Measurements from ENCODE around the gene SLC39A11. TPM values are rescaled to one million over a fixed set of nuclear protein-coding genes. Genes with fewer than 3 reads are reported as not detected.

SLC39A11 gene
- total and polyA plus RNA-seq, 8 donors = 13.6 to 49.0 (median 17.5) TPM

DNA sequence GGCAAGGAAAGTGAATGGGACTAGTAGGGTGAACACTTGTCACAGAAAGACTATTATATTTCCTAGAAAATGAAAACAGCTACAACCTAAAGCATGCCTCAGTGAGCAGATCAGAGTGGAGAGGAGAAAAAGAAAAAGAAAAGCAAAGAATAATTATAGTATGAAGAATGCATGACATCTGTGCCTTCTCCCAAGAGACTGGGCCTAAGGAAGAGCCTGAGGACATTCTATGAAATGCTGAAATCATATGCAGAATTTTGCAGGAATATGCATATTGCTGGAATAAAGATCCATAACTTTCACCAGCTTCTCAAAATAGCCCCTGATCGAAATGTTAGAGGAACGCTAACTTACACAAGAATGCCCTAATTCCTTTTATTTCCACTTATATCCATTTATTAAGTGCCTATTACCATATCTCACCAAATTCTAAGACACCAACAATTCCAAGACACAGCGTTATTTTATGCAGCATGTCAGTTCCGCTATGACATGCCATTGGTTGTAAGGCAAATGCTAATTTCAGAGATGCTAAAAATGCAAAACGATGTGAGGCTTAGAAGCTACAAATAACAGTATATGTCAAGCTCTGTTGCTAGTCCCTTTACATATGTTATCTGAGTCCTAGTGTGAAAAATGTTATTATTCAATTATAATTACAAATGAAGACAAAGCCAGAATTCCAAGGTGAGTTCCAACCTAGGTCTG, 171.0 kb downstream of the SLC39A11 start:
- Histone ChIP-seq H3K4me3 (no peak overlapping the region), H3K4me1 (no peaks in the 10 kb centered on the region), H3K36me3 (peaks cover 0 to 4% of the 10 kb centered on the region in 2 donors), H3K27ac (no peak overlapping the region), H3K9me3 (no peaks in the 10 kb centered on the region), H3K27me3 (no peaks in the 10 kb centered on the region)
- no peak for ATAC-seq
- TF ChIP-seq, protein P1, sequence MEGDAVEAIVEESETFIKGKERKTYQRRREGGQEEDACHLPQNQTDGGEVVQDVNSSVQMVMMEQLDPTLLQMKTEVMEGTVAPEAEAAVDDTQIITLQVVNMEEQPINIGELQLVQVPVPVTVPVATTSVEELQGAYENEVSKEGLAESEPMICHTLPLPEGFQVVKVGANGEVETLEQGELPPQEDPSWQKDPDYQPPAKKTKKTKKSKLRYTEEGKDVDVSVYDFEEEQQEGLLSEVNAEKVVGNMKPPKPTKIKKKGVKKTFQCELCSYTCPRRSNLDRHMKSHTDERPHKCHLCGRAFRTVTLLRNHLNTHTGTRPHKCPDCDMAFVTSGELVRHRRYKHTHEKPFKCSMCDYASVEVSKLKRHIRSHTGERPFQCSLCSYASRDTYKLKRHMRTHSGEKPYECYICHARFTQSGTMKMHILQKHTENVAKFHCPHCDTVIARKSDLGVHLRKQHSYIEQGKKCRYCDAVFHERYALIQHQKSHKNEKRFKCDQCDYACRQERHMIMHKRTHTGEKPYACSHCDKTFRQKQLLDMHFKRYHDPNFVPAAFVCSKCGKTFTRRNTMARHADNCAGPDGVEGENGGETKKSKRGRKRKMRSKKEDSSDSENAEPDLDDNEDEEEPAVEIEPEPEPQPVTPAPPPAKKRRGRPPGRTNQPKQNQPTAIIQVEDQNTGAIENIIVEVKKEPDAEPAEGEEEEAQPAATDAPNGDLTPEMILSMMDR (IDR thresholded peaks at IDR 0.05) = no peak
- intact Hi-C loops (cut with DNase I) = no loop called here
- no peak for DNase-seq

DNA sequence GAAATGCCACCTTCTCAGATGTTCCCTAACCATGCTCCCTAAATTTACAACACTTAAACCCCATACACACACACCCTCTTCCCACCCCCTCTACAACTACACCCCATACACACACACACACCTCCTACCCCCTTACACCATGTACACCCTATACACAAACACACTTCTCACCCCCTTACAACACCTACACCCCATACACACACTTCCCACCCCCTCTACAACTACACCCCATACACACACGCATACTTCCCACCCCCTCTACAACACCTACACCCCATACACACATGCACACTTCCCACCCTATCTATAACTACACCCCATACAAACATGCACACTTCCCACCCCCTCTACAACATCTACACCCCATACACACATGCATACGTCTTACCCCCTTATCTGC, 172.0 kb downstream of the SLC39A11 start:
- DNase-seq = no peak
- intact Hi-C loops (cut with DNase I) = no loop called here
- H3K4me1 ChIP-seq = no peaks in the 10 kb centered on the region
- H3K4me3 ChIP-seq = no peak overlapping the region
- no peaks in the 10 kb centered on the region for H3K9me3 ChIP-seq
- no peak overlapping the region for H3K27ac ChIP-seq
- H3K36me3 ChIP-seq = peaks cover 0 to 3% of the 10 kb centered on the region in 2 donors
- no peaks in the 10 kb centered on the region for H3K27me3 ChIP-seq
- TF ChIP-seq, protein P1 (IDR thresholded peaks at IDR 0.05) = no peak
- no peak for ATAC-seq

DNA sequence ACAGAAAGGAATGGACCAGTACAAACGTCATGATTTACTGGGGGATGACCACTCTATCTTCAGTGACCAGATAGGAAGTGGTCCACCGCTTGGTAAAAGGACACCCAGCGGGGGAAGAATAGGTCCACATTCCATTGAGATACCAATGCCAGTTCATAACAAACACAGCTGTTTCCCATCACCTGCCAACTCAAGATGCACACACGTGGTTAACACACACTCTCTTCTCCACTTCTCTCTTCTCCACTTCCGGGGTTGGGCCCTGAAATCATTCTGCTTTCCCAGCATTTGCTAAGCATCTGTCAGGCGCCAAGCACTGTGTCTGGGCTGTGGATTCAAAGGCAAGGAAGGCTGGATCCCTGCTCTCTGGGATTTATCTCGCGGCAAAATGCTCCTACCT, 175.5 kb downstream of the SLC39A11 start:
- ATAC-seq (no peak), DNase-seq (no peak)
- TF ChIP-seq, protein P1 (IDR thresholded peaks at IDR 0.05) = no peak
- H3K36me3 ChIP-seq = no peaks in the 10 kb centered on the region
- no peaks in the 10 kb centered on the region for H3K4me1 ChIP-seq
- intact Hi-C loops (cut with DNase I) = no loop called here
- no peaks in the 10 kb centered on the region for H3K9me3 ChIP-seq
- H3K4me3 ChIP-seq = no peak overlapping the region
- H3K27ac ChIP-seq = no peak overlapping the region
- H3K27me3 ChIP-seq = no peaks in the 10 kb centered on the region

DNA sequence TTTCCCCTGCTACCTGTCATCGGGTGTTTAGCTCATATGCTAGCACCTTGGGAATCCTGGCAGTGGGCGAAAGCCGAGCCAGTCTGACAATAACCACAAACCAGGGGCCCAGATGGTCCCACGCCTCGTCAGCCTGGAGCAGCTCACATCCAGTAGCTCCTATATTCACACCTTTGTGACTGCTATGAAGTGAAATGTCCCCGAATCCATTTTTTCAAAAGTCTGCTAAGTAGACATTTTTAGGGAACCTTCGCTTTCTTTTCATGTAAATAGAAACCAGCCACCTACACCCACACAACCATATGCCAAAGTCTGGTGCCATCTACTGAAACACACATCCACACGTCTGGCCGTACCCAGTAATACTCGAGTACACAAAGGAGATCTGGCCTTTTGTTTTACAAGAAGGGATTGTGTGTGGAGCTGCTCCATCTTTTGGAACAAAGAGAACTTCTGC, 176.8 kb downstream of the SLC39A11 start:
- ATAC-seq (no peak), DNase-seq (no peak)
- no peaks in the 10 kb centered on the region for H3K4me1 ChIP-seq
- H3K9me3 ChIP-seq = no peaks in the 10 kb centered on the region
- H3K4me3 ChIP-seq = no peak overlapping the region
- H3K36me3 ChIP-seq = no peaks in the 10 kb centered on the region
- TF ChIP-seq, protein P1 (IDR thresholded peaks at IDR 0.05) = no peak
- H3K27ac ChIP-seq = no peak overlapping the region
- no peaks in the 10 kb centered on the region for H3K27me3 ChIP-seq
- intact Hi-C loops (cut with DNase I) = no loop called here

DNA sequence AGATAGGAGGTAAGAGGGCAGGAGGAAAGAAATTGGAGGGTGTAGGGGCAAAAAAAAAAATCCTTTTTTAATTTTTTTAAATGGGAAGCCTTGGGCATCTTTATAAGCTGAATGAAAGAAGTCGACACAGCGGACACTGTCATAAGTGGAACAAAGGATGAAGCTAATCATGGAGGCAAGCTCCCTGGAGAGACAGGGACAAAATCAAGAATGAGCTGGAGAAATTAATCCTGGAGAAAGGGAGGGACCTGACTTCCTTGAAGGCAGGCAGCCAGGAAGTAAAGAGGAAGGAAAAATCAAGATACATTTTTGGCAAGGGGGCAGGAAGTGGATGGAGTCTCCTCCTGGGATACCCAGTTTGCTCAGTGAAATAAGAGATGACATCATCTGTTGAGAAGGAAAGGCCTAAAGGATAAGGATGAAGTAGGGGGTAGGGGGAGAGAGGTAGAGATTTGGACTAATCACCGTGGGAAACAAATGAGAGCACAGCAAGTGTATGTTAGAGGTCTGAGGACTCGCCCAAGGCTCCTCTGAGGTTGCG, 179.3 kb downstream of the SLC39A11 start:
- H3K27me3 ChIP-seq = no peaks in the 10 kb centered on the region
- no peak overlapping the region for H3K27ac ChIP-seq
- no peak overlapping the region for H3K4me3 ChIP-seq
- ATAC-seq = no peak
- no peaks in the 10 kb centered on the region for H3K4me1 ChIP-seq
- H3K36me3 ChIP-seq = peaks cover 0 to 15% of the 10 kb centered on the region in 2 donors
- intact Hi-C loops (cut with DNase I) = no loop called here
- H3K9me3 ChIP-seq = no peaks in the 10 kb centered on the region
- no peak for DNase-seq
- TF ChIP-seq, protein P1 (IDR thresholded peaks at IDR 0.05) = no peak
